ENCODE measurements around the gene GDPD4.

- no peak for TF ChIP-seq EGR1 (IDR thresholded peaks at IDR 0.05; ENCODE audit: low read depth in 2 of 2)
- TF ChIP-seq, protein P1, sequence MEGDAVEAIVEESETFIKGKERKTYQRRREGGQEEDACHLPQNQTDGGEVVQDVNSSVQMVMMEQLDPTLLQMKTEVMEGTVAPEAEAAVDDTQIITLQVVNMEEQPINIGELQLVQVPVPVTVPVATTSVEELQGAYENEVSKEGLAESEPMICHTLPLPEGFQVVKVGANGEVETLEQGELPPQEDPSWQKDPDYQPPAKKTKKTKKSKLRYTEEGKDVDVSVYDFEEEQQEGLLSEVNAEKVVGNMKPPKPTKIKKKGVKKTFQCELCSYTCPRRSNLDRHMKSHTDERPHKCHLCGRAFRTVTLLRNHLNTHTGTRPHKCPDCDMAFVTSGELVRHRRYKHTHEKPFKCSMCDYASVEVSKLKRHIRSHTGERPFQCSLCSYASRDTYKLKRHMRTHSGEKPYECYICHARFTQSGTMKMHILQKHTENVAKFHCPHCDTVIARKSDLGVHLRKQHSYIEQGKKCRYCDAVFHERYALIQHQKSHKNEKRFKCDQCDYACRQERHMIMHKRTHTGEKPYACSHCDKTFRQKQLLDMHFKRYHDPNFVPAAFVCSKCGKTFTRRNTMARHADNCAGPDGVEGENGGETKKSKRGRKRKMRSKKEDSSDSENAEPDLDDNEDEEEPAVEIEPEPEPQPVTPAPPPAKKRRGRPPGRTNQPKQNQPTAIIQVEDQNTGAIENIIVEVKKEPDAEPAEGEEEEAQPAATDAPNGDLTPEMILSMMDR (IDR thresholded peaks at IDR 0.05; ENCODE audit: low read depth, low read length, missing input control), result no peak
- TF ChIP-seq, protein P2, sequence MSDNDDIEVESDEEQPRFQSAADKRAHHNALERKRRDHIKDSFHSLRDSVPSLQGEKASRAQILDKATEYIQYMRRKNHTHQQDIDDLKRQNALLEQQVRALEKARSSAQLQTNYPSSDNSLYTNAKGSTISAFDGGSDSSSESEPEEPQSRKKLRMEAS (IDR thresholded peaks at IDR 0.05), result no peak
Measured at GRCh38 chr11:77188633-77189491, 112.6 kb downstream of the GDPD4 start.

All from liver (tissue), 3 donors.